Activated B cell treated with CpG ODN at 0.5 μM for 24 hours (primary cell): ENCODE results near the gene CEP126. TPM values are rescaled to one million over a fixed set of nuclear protein-coding genes. Genes with fewer than 3 reads are reported as not detected.
A peak's percentile ranks its signal among the peaks of the same experiment; 100 is the strongest.

ENCODE experiments used
- ATAC-seq: fragments of 200-7000 bp; cut with Tn5 transposase; one replicate; pipeline ENCODE4 v1.10.0; 2021; ENCODE audit warnings: low read depth, mild to moderate bottlenecking, moderate library complexity
- CTCF ChIA-PET: fragments of 350-600 bp; sonication (Branson Sonifier 250); formaldehyde crosslinking; loops from one replicate; lab custom pipeline; 2021; ENCODE audit warnings: antibody characterized with exemption; lab: Charles Lee
- POLR2A ChIA-PET: fragments of 350-600 bp; sonication (Branson Sonifier 250); formaldehyde crosslinking; loops from one replicate; lab custom pipeline; 2021; ENCODE audit warnings: antibody characterized with exemption; lab: Charles Lee
- DNase-seq: peaks from one replicate; pipeline ENCODE4 v3.0.0; 2022
- H3K27ac Mint-ChIP-seq: one replicate; pipeline ENCODE4 v1.8.0; 2020; ENCODE audit warnings: mixed read lengths
- H3K27me3 Mint-ChIP-seq: one replicate; pipeline ENCODE4 v1.8.0; 2021; ENCODE audit warnings: mixed read lengths
- H3K36me3 Mint-ChIP-seq: one replicate; pipeline ENCODE4 v1.8.0; 2021; ENCODE audit warnings: low read depth, mixed read lengths
- H3K4me1 Mint-ChIP-seq: one replicate; pipeline ENCODE4 v1.8.0; 2021; ENCODE audit warnings: mixed read lengths
- H3K4me3 Mint-ChIP-seq: one replicate; pipeline ENCODE4 v1.8.0; 2020; ENCODE audit warnings: mild to moderate bottlenecking, mixed read lengths
- H3K9me3 Mint-ChIP-seq: one replicate; pipeline ENCODE4 v1.8.0; 2020; ENCODE audit warnings: mixed read lengths
- intact Hi-C: fragments of 100-400 bp; cut with micrococcal nuclease; formaldehyde crosslinking; loops from one replicate; pipeline ENCODE4 v1.15.1; 2024
- total RNA-seq: library from RNA; stranded (reverse); gene quantifications from 2 replicates; pipeline ENCODE4 v1.2.3, GENCODE V29; 2022
- TF ChIP-seq, protein P1 (sequence below): fragments of 200-600 bp; IDR thresholded peaks from one replicate; pipeline ENCODE4 v1.8.0; 2022; ENCODE audit warnings: antibody characterized with exemption, mild to moderate bottlenecking

CEP126 gene, protein sequence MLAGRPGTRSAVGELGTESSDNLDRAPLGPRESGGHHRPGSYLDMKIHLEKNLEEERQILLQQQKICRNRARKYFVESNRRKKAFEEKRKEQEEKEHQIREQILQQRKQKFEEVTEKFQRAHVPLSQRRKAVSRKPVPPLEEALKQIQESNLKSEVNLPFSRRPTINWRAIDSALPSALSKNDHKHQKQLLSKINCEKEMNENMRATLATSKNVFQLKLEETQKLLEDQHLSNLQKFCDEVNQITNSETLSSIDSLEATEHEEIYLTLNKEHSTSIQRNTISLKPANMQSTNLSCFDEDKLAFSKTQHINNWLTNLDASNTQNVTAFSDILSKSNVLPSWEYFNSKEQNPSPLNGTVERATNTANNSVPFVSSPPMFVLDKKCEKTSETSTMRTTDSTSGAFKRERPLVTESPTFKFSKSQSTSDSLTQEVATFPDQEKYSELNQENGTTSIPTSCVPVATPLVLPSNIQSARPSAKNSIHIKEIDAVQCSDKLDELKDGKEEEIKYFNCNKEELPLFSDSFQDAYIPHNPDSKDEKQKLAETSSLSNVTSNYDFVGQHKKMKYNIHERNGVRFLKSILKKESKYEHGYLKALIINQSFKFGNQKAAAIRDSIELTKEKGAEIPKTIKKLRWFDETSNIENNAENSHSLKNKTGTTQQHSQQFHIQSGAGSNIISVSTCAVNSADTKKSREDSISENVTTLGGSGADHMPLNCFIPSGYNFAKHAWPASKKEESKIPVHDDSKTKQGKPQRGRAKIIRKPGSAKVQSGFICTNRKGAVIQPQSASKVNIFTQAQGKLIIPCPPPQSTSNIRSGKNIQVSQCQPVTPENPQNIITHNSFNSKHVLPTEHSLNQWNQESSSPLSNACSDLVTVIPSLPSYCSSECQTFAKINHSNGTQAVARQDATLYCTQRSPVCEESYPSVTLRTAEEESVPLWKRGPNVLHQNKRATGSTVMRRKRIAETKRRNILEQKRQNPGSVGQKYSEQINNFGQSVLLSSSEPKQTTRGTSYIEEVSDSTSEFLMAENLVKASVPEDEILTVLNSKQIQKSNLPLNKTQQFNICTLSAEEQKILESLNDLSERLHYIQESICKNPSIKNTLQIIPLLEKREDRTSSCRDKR
- total RNA-seq = 1.4 and 1.5 TPM in 2 replicates

DNA sequence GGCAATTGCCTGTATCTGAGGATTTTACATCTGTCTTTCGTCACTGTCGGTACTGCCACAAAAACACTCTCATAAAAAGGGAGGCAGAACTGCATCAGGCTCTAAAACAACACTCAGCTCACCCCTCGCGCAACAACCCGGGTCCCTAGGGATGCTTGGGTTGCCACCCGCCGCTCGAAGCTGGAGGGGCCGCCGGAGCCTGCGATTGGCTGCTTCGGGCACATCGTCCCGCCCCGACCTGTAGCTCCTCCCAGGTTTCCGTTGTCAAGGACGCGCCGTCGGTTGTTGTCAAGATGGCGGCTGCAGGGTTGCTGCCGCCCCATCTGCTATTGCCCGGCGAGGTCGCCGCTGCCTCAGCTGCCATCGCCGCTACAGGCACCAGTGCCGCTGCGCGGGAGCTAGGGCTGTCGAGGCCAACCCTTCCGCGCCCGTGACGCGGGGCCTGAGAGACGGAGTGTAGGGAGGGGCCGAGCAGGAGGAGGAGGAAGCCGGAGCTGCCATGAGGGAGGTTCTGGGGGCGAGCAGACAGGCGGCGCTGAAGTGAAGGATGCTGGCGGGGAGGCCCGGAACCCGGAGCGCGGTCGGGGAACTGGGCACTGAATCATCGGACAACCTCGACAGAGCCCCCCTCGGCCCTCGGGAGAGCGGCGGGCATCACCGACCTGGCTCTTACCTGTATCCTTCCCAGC is at the start of gene CEP126:
Gene CEP126, plus strand, starts transcription at position 273 of the 689 bp plus-strand sequence. Its CDS starts 275 bp downstream, at position 548.
- DNase-seq = peak; percentile 98
- POLR2A ChIA-PET = interaction anchor here (1.2 kb wide), 2 partner anchors 93 to 538 kb away, joined by 3 to 5 read pairs; partner anchors contain the start of gene TMEM123
- Mint-ChIP-seq H3K27ac (peak within 1 kb of the TSS; percentile 95), H3K4me1 (peaks cover 27% of the 10 kb centered on the region), H3K9me3 (no peaks in the 10 kb centered on the region), H3K36me3 (peaks cover 4% of the 10 kb centered on the region), H3K4me3 (peak within 1 kb of the TSS; percentile 94), H3K27me3 (peaks cover 10% of the 10 kb centered on the region)
- TF ChIP-seq, protein P1, sequence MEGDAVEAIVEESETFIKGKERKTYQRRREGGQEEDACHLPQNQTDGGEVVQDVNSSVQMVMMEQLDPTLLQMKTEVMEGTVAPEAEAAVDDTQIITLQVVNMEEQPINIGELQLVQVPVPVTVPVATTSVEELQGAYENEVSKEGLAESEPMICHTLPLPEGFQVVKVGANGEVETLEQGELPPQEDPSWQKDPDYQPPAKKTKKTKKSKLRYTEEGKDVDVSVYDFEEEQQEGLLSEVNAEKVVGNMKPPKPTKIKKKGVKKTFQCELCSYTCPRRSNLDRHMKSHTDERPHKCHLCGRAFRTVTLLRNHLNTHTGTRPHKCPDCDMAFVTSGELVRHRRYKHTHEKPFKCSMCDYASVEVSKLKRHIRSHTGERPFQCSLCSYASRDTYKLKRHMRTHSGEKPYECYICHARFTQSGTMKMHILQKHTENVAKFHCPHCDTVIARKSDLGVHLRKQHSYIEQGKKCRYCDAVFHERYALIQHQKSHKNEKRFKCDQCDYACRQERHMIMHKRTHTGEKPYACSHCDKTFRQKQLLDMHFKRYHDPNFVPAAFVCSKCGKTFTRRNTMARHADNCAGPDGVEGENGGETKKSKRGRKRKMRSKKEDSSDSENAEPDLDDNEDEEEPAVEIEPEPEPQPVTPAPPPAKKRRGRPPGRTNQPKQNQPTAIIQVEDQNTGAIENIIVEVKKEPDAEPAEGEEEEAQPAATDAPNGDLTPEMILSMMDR = no peak
- CTCF ChIA-PET = interaction anchor here (0.9 to 1.3 kb wide), 2 partner anchors 54 to 93 kb away, joined by 5 to 7 read pairs; no protein-coding TSS in a partner anchor
- intact Hi-C loops = loop anchor here (1.0 to 10.0 kb wide), 9 partner anchors 92 to 1234 kb away; partner anchors contain the start of genes BIRC2, DCUN1D5, DYNC2H1 and TMEM123
- peak; percentile 90 for ATAC-seq

DNA sequence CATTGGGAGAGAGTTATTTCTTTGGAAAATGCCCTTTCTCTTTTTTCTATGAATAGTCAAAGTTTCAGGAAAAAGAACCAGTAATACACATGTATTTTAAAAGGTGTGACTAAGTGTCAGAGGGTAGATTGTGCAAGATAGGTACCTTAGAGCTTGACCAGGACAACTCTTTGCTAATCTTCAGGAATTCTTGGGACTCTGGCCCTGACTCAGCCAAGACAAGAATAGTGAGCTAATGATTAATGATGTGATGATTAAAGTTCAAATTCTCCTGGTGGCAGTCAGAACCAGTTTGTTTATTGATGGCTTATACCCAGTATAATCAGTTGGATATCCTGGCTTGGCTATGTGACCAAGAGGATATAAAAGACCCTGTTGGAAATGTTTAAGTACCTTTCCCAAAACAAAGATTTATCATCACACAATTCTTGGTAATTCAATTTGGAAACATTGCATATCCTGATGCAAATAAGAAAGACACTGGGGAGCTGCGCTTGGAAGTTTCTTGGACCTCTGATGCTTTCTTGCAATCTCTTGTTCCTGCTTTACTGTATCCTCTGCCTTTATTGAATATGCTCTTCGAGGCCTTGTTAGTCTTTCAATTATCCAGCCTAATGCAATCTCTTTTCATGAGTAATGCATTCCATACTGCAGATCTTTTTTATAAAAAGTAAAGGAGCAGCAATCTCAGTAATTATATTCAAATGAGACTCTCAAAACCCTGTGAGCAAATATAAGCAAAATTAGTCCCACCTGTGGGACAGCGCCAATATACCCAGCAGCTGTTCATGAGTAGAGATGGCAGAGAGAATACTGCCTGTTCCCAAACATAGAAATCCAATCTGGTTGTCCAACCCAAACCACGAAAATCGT is 48.0 kb upstream of the CEP126 start:
- no peaks in the 10 kb centered on the region for H3K4me1 Mint-ChIP-seq
- no peak overlapping the region for H3K27ac Mint-ChIP-seq
- ATAC-seq = no peak
- ChIA-PET CTCF (no interaction called here), POLR2A (no interaction called here)
- DNase-seq = no peak
- H3K27me3 Mint-ChIP-seq = peaks cover 26% of the 10 kb centered on the region
- no peaks in the 10 kb centered on the region for H3K36me3 Mint-ChIP-seq
- TF ChIP-seq, protein P1 = no peak
- H3K4me3 Mint-ChIP-seq = no peak overlapping the region
- peaks cover 2% of the 10 kb centered on the region for H3K9me3 Mint-ChIP-seq
- intact Hi-C loops = no loop called here

DNA sequence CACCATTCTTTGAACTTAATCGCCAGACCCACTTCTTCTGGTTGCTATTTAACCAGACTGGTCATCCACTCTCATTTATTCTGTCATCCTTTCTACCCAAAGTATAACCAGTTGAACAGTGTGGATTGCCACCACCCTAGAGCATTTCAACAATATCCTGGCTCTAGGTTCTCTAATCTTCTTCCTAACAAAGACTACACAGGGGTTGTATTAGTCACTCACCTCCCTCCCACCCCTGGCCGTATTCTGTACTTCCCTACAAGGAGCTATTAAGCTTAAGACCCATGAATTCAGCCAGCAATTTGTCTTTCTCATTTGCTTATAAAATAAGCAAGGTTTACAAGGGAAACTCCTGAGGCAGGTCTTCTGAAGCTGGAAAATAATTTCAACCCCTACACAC is 46.9 kb upstream of the CEP126 start:
- no peak overlapping the region for H3K4me3 Mint-ChIP-seq
- H3K27me3 Mint-ChIP-seq = peaks cover 19% of the 10 kb centered on the region
- intact Hi-C loops = no loop called here
- POLR2A ChIA-PET = no interaction called here
- CTCF ChIA-PET = interaction anchor here (1.8 kb wide), 1 partner anchor 140 kb away, joined by 8 read pairs; no protein-coding TSS in a partner anchor
- no peaks in the 10 kb centered on the region for H3K4me1 Mint-ChIP-seq
- peaks cover 2% of the 10 kb centered on the region for H3K9me3 Mint-ChIP-seq
- ATAC-seq = no peak
- DNase-seq = no peak
- TF ChIP-seq, protein P1 = no peak
- no peaks in the 10 kb centered on the region for H3K36me3 Mint-ChIP-seq
- H3K27ac Mint-ChIP-seq = no peak overlapping the region

DNA sequence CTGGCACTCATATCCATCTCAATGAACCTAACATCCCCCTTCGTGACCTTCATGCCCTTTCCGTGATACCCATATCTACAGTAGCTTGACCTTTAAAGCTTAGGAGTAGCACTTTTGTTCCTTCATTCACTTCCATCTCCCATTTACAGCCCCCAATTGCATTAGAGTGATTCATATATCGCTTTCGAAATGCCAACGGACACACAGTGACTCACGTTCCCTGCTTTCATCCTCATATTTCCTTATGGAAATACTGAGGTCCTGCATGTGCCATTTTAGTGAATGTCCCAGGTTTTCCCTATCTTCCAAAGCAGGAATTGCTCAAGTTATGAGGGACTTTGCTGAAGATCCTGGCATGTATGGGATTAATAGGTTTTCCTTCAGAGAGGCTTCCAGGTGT is 44.3 kb upstream of the CEP126 start:
- intact Hi-C loops = no loop called here
- TF ChIP-seq, protein P1 = no peak
- Mint-ChIP-seq H3K9me3 (peaks cover 3% of the 10 kb centered on the region), H3K4me1 (no peaks in the 10 kb centered on the region), H3K27me3 (peaks cover 14% of the 10 kb centered on the region), H3K4me3 (no peak overlapping the region), H3K27ac (no peak overlapping the region), H3K36me3 (no peaks in the 10 kb centered on the region)
- DNase-seq (no peak), ATAC-seq (no peak)
- CTCF ChIA-PET = interaction anchor here (1.5 kb wide), 1 partner anchor 10 kb away, joined by 6 read pairs; no protein-coding TSS in a partner anchor
- POLR2A ChIA-PET = no interaction called here
